IMR-90 (cell line): Measurements from ENCODE around the gene FOXA2. TPM values are rescaled to one million over a fixed set of nuclear protein-coding genes. Genes with fewer than 3 reads are reported as not detected.

Experiments used
- ATAC-seq: fragments of 200-7000 bp; cut with Tn5 transposase; 2 replicates; pipeline ENCODE4 v1.9.1; 2020; ENCODE audit warnings: low read depth, mild to moderate bottlenecking, moderate library complexity
- BruUV-seq: library from RNA; stranded (reverse); fragments of 400-500 nt; replicated peaks from 2 replicates; lab custom pipeline; 2021; lab: Mats Ljungman, UMichigan
- CTCF ChIA-PET: fragments of 300-600 bp; formaldehyde crosslinking; extraction: SDS; loops from one replicate; lab custom pipeline; 2021; ENCODE audit warnings: antibody characterized with exemption; lab: Yijun Ruan, JAX
- POLR2A ChIA-PET: fragments of 300-600 bp; sonication (Branson Sonifier 250); formaldehyde crosslinking; loops from one replicate; lab custom pipeline; 2022; ENCODE audit warnings: antibody characterized with exemption; ENCODE audit not compliant: unreplicated experiment; lab: Charles Lee
- DNase-seq: peaks from one replicate; pipeline ENCODE4 v3.0.0; 2013
- H2AFZ ChIP-seq: replicated peaks from 2 replicates; pipeline ENCODE3; 2013; ENCODE audit warnings: low read length, mild to moderate bottlenecking; ENCODE audit not compliant: poor library complexity
- H2AK5ac ChIP-seq: 2 replicates; pipeline ENCODE4 v1.6.1; 2013; ENCODE audit warnings: low read depth, low read length, inconsistent platforms
- H2AK9ac ChIP-seq: replicated peaks from 2 replicates; pipeline ENCODE3; 2013; ENCODE audit warnings: mild to moderate bottlenecking, low read depth, low read length, moderate library complexity; ENCODE audit not compliant: poor library complexity
- H2BK120ac ChIP-seq: 2 replicates; pipeline ENCODE4 v1.6.1; 2013; ENCODE audit warnings: low read depth, low read length, inconsistent platforms
- H2BK15ac ChIP-seq: 3 replicates; pipeline ENCODE4 v1.6.1; 2013; ENCODE audit warnings: low read depth, low read length, inconsistent platforms
- H2BK20ac ChIP-seq: 2 replicates; pipeline ENCODE4 v1.6.1; 2013; ENCODE audit warnings: low read depth, mild to moderate bottlenecking, inconsistent platforms, low read length, moderate library complexity
- H2BK5ac ChIP-seq: 2 replicates; pipeline ENCODE4 v1.6.1; 2013; ENCODE audit warnings: mild to moderate bottlenecking, low read depth, low read length, inconsistent platforms; ENCODE audit not compliant: poor library complexity, severe bottlenecking
- H3K14ac ChIP-seq: replicated peaks from 2 replicates; pipeline ENCODE4 v1.6.1; 2013; ENCODE audit warnings: low read depth, low read length, inconsistent platforms
- H3K18ac ChIP-seq: 2 replicates; pipeline ENCODE4 v1.6.1; 2013; ENCODE audit warnings: low read depth, low read length, control low read depth
- H3K23ac ChIP-seq: 2 replicates; pipeline ENCODE4 v1.6.1; 2013; ENCODE audit warnings: low read depth, low read length, inconsistent platforms
- H3K27ac ChIP-seq: 2 replicates; pipeline ENCODE4 v1.5.1; 2013; ENCODE audit warnings: mild to moderate bottlenecking, control low read depth, low read length; ENCODE audit not compliant: insufficient read depth
- H3K27me3 ChIP-seq: 2 replicates; pipeline ENCODE4 v1.6.1; 2013; ENCODE audit warnings: low read length; ENCODE audit not compliant: control insufficient read depth, insufficient read depth
- H3K36me3 ChIP-seq: 2 replicates; pipeline ENCODE4 v1.6.1; 2013; ENCODE audit warnings: low read length, mixed read lengths; ENCODE audit not compliant: control insufficient read depth, insufficient read depth
- H3K4ac ChIP-seq: 2 replicates; pipeline ENCODE4 v1.6.1; 2013; ENCODE audit warnings: low read depth, low read length, inconsistent platforms
- H3K4me1 ChIP-seq: 2 replicates; pipeline ENCODE4 v1.6.1; 2013; ENCODE audit warnings: low read length, mixed read lengths; ENCODE audit not compliant: control insufficient read depth, insufficient read depth
- H3K4me2 ChIP-seq: 2 replicates; pipeline ENCODE4 v1.6.1; 2013; ENCODE audit warnings: low read depth, mild to moderate bottlenecking, control low read depth, low read length, moderate library complexity
- H3K4me3 ChIP-seq: 2 replicates; pipeline ENCODE4 v1.5.1; 2013; ENCODE audit warnings: low read depth, mild to moderate bottlenecking, control low read depth, low read length, moderate library complexity; ENCODE audit not compliant: insufficient read depth
- H3K56ac ChIP-seq: 2 replicates; pipeline ENCODE4 v1.6.1; 2013; ENCODE audit warnings: low read length, inconsistent platforms; ENCODE audit not compliant: insufficient read depth; ENCODE audit errors: extremely low read depth
- H3K79me1 ChIP-seq, 2 experiments: 2 replicates each; pipeline ENCODE4 v1.6.1; 2013; ENCODE audit warnings: low read length in 2 of 2, inconsistent platforms in 1 of 2, low read depth in 1 of 2
- H3K9ac ChIP-seq: 2 replicates; pipeline ENCODE4 v1.6.1; 2013; ENCODE audit warnings: low read depth, low read length, control low read depth
- H3K9me1 ChIP-seq: 2 replicates; pipeline ENCODE4 v1.6.1; 2013; ENCODE audit warnings: low read length, inconsistent platforms; ENCODE audit not compliant: insufficient read depth
- H3K9me3 ChIP-seq: 2 replicates; pipeline ENCODE4 v1.6.1; 2013; ENCODE audit warnings: low read length; ENCODE audit not compliant: control insufficient read depth, insufficient read depth
- H4K20me1 ChIP-seq: 2 replicates; pipeline ENCODE4 v1.6.1; 2013; ENCODE audit warnings: low read length, inconsistent platforms; ENCODE audit not compliant: insufficient read depth
- H4K5ac ChIP-seq: 2 replicates; pipeline ENCODE4 v1.6.1; 2013; ENCODE audit warnings: mild to moderate bottlenecking, low read depth, low read length, control low read depth
- H4K8ac ChIP-seq, 2 experiments: 2 replicates each; pipeline ENCODE4 v1.6.1; 2013; ENCODE audit warnings: low read depth in 2 of 2, low read length in 2 of 2, control low read depth in 1 of 2, inconsistent platforms in 1 of 2
- H4K91ac ChIP-seq: 2 replicates; pipeline ENCODE4 v1.6.1; 2013; ENCODE audit warnings: low read depth, low read length, inconsistent platforms; ENCODE audit not compliant: insufficient read depth
- CEBPB ChIP-seq: IDR thresholded peaks from 2 replicates; pipeline ENCODE4 v1.6.1; 2012; ENCODE audit warnings: low read depth, low read length, improper control_type of control experiment
- CHD1 ChIP-seq: IDR thresholded peaks from 2 replicates; pipeline ENCODE4 v1.6.1; 2012; ENCODE audit warnings: low read depth, low read length, improper control_type of control experiment
- ELK1 ChIP-seq: fragments of 150-350 bp; IDR thresholded peaks from 2 replicates; pipeline ENCODE4 v1.6.1; 2016; ENCODE audit warnings: low read depth, mild to moderate bottlenecking, low read length, moderate library complexity, borderline replicate concordance
- FOS ChIP-seq: fragments of 150-350 bp; IDR thresholded peaks from 2 replicates; pipeline ENCODE4 v1.6.1; 2016; ENCODE audit warnings: low read depth, low read length
- MAFK ChIP-seq: IDR thresholded peaks from 2 replicates; pipeline ENCODE4 v1.6.1; 2012; ENCODE audit warnings: low read depth, low read length, improper control_type of control experiment
- MAZ ChIP-seq: IDR thresholded peaks from 2 replicates; pipeline ENCODE4 v1.6.1; 2012; ENCODE audit warnings: low read depth, mild to moderate bottlenecking, low read length, improper control_type of control experiment, moderate library complexity, borderline replicate concordance
- MXI1 ChIP-seq: IDR thresholded peaks from 2 replicates; pipeline ENCODE4 v1.6.1; 2012; ENCODE audit warnings: low read depth, mild to moderate bottlenecking, low read length, moderate library complexity, borderline replicate concordance
- NFE2L2 ChIP-seq: fragments of 150-350 bp; IDR thresholded peaks from 2 replicates; pipeline ENCODE4 v1.6.1; 2016; ENCODE audit warnings: low read depth, mild to moderate bottlenecking, low read length
- POLR2A ChIP-seq: IDR thresholded peaks from 2 replicates; pipeline ENCODE4 v1.6.1; 2012; ENCODE audit warnings: mild to moderate bottlenecking, low read depth, low read length
- RAD21 ChIP-seq: IDR thresholded peaks from 2 replicates; pipeline ENCODE4 v1.6.1; 2012; ENCODE audit warnings: low read length, improper control_type of control experiment
- RCOR1 ChIP-seq: IDR thresholded peaks from 2 replicates; pipeline ENCODE4 v1.6.1; 2012; ENCODE audit warnings: mild to moderate bottlenecking, low read length, improper control_type of control experiment; ENCODE audit not compliant: insufficient replicate concordance
- RFX5 ChIP-seq: IDR thresholded peaks from 2 replicates; pipeline ENCODE4 v1.8.0; 2012; ENCODE audit warnings: low read depth, mild to moderate bottlenecking, low read length, moderate library complexity
- SMC3 ChIP-seq: fragments of 150-350 bp; IDR thresholded peaks from 2 replicates; pipeline ENCODE4 v1.6.1; 2016; ENCODE audit warnings: low read depth, mild to moderate bottlenecking, antibody characterized with exemption, low read length, moderate library complexity
- WGBS, 2 experiments: methylation state at CpG; one replicate each; pipeline versions ENCODE4 v1.1.5 to v1.1.7; 2013; ENCODE audit warnings: missing lambda C conversion rate in 2 of 2; ENCODE audit not compliant: insufficient read length in 1 of 2; ENCODE audit errors: extremely low coverage in 2 of 2; 5-methylcytosine and 5-hydroxymethylcytosine counted together
- dilution Hi-C: fragments of 300-500 bp; cut with HindIII; formaldehyde crosslinking; loops from one replicate; pipeline ENCODE4 v1.14.3; 2018; ENCODE audit warnings: low sequenced_read_pairs; ENCODE audit not compliant: unreplicated experiment
- in situ Hi-C: fragments of 300-500 bp; cut with MboI; formaldehyde crosslinking; loops from 3 replicates; pipeline ENCODE4 v1.14.3; 2019; ENCODE audit warnings: low sequenced_read_pairs, inconsistent platforms, mixed read lengths
- intact Hi-C: fragments of 100-400 bp; cut with micrococcal nuclease; formaldehyde crosslinking; loops from 2 replicates; pipeline ENCODE4 v1.10.0; 2022
- polyA plus RNA-seq, 3 experiments: library from polyadenylated mRNA; depleted of rRNA; stranded (reverse); fragments of >200 nt; gene quantifications; 2 replicates each; pipeline ENCODE4 v1.2.3, GENCODE V29; 2012; ENCODE audit warnings: low replicate concordance in 1 of 3
- total RNA-seq: library from RNA; depleted of rRNA; stranded (reverse); fragments of >200 nt; gene quantifications from 2 replicates; pipeline ENCODE4 v1.2.3, GENCODE V29; 2012
- TF ChIP-seq, protein P1 (sequence below): fragments of 150-350 bp; IDR thresholded peaks from 2 replicates; pipeline ENCODE4 v1.6.1; 2017; ENCODE audit warnings: mild to moderate bottlenecking, antibody characterized with exemption, low read length, low read depth

FOXA2 gene
- total and polyA plus RNA-seq, 2 of the 4 experiments (the other 2 are of a cell fraction), result not detected

- no peaks in the 10 kb centered on the region for H4K20me1 ChIP-seq
- no peak overlapping the region for H2AFZ ChIP-seq
- no peak overlapping the region for H3K9ac ChIP-seq
- H3K27ac ChIP-seq, result no peak overlapping the region
- CTCF ChIA-PET, result no interaction called here
- no CpG with 5 or more reads among the region's 1 CpG for WGBS, 2 experiments
- H3K23ac ChIP-seq, result no peak overlapping the region
- no peak overlapping the region for H3K18ac ChIP-seq
- H3K36me3 ChIP-seq, result no peaks in the 10 kb centered on the region
- no peaks in the 10 kb centered on the region for H3K4me1 ChIP-seq
- H3K27me3 ChIP-seq, result no peaks in the 10 kb centered on the region; the same call in 1 of the 2 replicates
- H2AK5ac ChIP-seq, result no peak overlapping the region
- intact Hi-C loops (no loop called here), in situ Hi-C loops (no loop called here), dilution Hi-C loops (no loop called here)
- H3K14ac ChIP-seq, result no peak overlapping the region
- H3K9me1 ChIP-seq, result no peaks in the 10 kb centered on the region
- TF ChIP-seq, protein P1, sequence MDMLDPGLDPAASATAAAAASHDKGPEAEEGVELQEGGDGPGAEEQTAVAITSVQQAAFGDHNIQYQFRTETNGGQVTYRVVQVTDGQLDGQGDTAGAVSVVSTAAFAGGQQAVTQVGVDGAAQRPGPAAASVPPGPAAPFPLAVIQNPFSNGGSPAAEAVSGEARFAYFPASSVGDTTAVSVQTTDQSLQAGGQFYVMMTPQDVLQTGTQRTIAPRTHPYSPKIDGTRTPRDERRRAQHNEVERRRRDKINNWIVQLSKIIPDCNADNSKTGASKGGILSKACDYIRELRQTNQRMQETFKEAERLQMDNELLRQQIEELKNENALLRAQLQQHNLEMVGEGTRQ, result no peak
- TF ChIP-seq MAZ (no peak), CEBPB (no peak), SMC3 (no peak), CHD1 (no peak), NFE2L2 (no peak), FOS (no peak), POLR2A (no peak), RAD21 (no peak), MXI1 (no peak), RFX5 (no peak), ELK1 (no peak), RCOR1 (no peak), MAFK (no peak)
- no peak overlapping the region for H3K4me2 ChIP-seq
- no TSS peak for BruUV-seq
- no peak overlapping the region for H3K4ac ChIP-seq
- no peaks in the 10 kb centered on the region for H3K9me3 ChIP-seq
- ATAC-seq (no peak), DNase-seq (no peak)
- no peaks in the 10 kb centered on the region for H3K79me1 ChIP-seq
- no peak overlapping the region for H4K5ac ChIP-seq
- H2BK20ac ChIP-seq, result no peak overlapping the region
- H2AK9ac ChIP-seq, result no peak overlapping the region
- no peak overlapping the region for H2BK5ac ChIP-seq
- no peak overlapping the region for H4K91ac ChIP-seq
- POLR2A ChIA-PET, result no interaction called here
- no peak overlapping the region for H2BK15ac ChIP-seq
- H3K4me3 ChIP-seq, result no peak overlapping the region
- no peak overlapping the region for H3K56ac ChIP-seq
- H4K8ac ChIP-seq, result no peak overlapping the region
- H2BK120ac ChIP-seq, result no peak overlapping the region
Measured at GRCh38 chr20:22626496-22626895, 42.1 kb upstream of the FOXA2 start.
